Calu3 (cell line): ENCODE data around the gene STIP1. TPM values are rescaled to one million over a fixed set of nuclear protein-coding genes. Genes with fewer than 3 reads are reported as not detected.

Experiments used
- BruUV-seq: library from RNA; stranded (reverse); fragments of 400-500 nt; replicated peaks from 2 replicates; lab custom pipeline; 2021; lab: Mats Ljungman, UMichigan
- CTCF ChIA-PET: fragments of 300-600 bp; sonication (Branson Sonifier 250); formaldehyde crosslinking; loops from one replicate; lab custom pipeline; 2022; ENCODE audit warnings: antibody characterized with exemption; lab: Charles Lee
- DNase-seq: peaks from one replicate; pipeline ENCODE4 v3.0.0; 2022
- H3K27ac Mint-ChIP-seq: one replicate; pipeline ENCODE4 v1.8.0; 2022; ENCODE audit warnings: mixed read lengths; ENCODE audit not compliant: unreplicated experiment
- H3K27me3 Mint-ChIP-seq: one replicate; pipeline ENCODE4 v1.8.0; 2022; ENCODE audit warnings: mixed read lengths; ENCODE audit not compliant: unreplicated experiment
- H3K36me3 Mint-ChIP-seq: one replicate; pipeline ENCODE4 v1.8.0; 2022; ENCODE audit warnings: mild to moderate bottlenecking, moderate library complexity, mixed read lengths; ENCODE audit not compliant: insufficient read depth, unreplicated experiment
- H3K4me1 Mint-ChIP-seq: one replicate; pipeline ENCODE4 v1.8.0; 2022; ENCODE audit warnings: mild to moderate bottlenecking, low read depth, mixed read lengths; ENCODE audit not compliant: unreplicated experiment
- H3K4me3 Mint-ChIP-seq: one replicate; pipeline ENCODE4 v1.8.0; 2022; ENCODE audit warnings: mild to moderate bottlenecking, low read depth, moderate library complexity, mixed read lengths; ENCODE audit not compliant: unreplicated experiment
- H3K9me3 Mint-ChIP-seq: one replicate; pipeline ENCODE4 v1.8.0; 2022; ENCODE audit warnings: low read depth, mixed read lengths; ENCODE audit not compliant: unreplicated experiment
- intact Hi-C: fragments of 100-400 bp; cut with micrococcal nuclease; formaldehyde crosslinking; loops from one replicate; pipeline ENCODE4 v1.10.0; 2022; ENCODE audit not compliant: unreplicated experiment
- total RNA-seq: library from RNA; stranded (reverse); gene quantifications from 2 replicates; pipeline ENCODE4 v1.2.3, GENCODE V29; 2022
- TF ChIP-seq, protein P1 (sequence below): fragments of 200-600 bp; IDR thresholded peaks from one replicate; pipeline ENCODE4 v1.8.0; 2022; ENCODE audit warnings: antibody characterized with exemption; ENCODE audit not compliant: unreplicated experiment

STIP1 gene
- total RNA-seq, 1 experiment from 2014 or later = 391 TPM

DNA sequence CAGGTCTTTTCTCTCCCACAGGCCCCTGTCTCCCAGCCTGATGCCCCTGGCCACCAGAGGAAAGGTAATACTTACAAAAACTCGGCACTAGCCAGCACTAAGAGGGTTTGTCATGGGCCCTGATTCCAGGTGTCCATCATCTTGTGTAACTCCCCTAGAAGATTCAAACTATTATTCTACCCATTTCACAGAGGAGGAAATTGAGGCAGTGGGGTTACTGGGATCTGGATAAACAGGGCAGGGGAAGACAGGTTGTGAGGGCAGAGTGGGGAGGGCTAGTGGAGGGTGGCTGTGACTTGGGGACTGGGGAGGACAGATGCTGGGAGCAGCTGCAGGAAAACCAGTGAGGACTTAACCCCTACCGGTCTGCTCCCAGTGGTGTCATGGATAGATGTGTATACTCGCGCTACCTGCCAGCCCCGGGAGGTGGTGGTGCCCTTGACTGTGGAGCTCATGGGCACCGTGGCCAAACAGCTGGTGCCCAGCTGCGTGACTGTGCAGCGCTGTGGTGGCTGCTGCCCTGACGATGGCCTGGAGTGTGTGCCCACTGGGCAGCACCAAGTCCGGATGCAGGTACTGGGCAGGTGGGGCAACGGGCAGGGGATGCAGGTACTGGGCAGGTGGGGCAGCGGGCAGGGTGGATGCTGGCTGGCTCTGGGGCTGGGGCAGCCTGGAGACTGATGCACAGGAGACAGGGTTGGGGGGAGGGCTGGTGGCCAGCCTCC lies 49.6 kb downstream of the STIP1 start:
- BruUV-seq = no TSS peak
- TF ChIP-seq, protein P1, sequence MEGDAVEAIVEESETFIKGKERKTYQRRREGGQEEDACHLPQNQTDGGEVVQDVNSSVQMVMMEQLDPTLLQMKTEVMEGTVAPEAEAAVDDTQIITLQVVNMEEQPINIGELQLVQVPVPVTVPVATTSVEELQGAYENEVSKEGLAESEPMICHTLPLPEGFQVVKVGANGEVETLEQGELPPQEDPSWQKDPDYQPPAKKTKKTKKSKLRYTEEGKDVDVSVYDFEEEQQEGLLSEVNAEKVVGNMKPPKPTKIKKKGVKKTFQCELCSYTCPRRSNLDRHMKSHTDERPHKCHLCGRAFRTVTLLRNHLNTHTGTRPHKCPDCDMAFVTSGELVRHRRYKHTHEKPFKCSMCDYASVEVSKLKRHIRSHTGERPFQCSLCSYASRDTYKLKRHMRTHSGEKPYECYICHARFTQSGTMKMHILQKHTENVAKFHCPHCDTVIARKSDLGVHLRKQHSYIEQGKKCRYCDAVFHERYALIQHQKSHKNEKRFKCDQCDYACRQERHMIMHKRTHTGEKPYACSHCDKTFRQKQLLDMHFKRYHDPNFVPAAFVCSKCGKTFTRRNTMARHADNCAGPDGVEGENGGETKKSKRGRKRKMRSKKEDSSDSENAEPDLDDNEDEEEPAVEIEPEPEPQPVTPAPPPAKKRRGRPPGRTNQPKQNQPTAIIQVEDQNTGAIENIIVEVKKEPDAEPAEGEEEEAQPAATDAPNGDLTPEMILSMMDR = no peak
- no peak overlapping the region for H3K27ac Mint-ChIP-seq
- H3K36me3 Mint-ChIP-seq = peaks cover 86% of the 10 kb centered on the region
- CTCF ChIA-PET = no interaction called here
- peak overlapping the region; percentile 82 for H3K4me3 Mint-ChIP-seq
- intact Hi-C loops = loop anchor here (2.0 kb wide), 1 partner anchor 51 kb away; no protein-coding TSS in a partner anchor
- H3K4me1 Mint-ChIP-seq = peaks cover 25% of the 10 kb centered on the region
- no peak for DNase-seq
- no peaks in the 10 kb centered on the region for H3K27me3 Mint-ChIP-seq
- no peaks in the 10 kb centered on the region for H3K9me3 Mint-ChIP-seq

DNA sequence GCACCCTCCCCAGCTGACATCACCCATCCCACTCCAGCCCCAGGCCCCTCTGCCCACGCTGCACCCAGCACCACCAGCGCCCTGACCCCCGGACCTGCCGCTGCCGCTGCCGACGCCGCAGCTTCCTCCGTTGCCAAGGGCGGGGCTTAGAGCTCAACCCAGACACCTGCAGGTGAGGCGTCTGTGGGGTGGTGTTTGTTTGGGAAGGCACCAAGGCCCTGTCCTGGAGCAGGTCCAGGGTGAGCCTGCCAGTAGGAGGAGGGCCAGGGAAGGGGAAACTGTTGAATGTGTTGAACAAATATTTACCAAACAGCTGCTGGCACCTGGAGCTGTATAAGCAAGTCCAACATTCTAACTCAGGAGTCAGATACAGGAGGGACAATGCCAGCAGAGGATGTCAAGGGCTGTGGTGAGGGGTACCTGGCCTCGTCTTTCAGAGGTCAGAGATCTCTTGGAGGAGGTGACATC lies 51.5 kb downstream of the STIP1 start:
- TF ChIP-seq, protein P1 = no peak
- peak; percentile 83 for DNase-seq
- peaks cover 25% of the 10 kb centered on the region for H3K4me1 Mint-ChIP-seq
- H3K27ac Mint-ChIP-seq = peak overlapping the region; percentile 88
- intact Hi-C loops = loop anchor here (2.0 kb wide), 1 partner anchor 53 kb away; no protein-coding TSS in a partner anchor
- BruUV-seq = no TSS peak
- CTCF ChIA-PET = interaction anchor here (0.6 to 1.6 kb wide), 6 partner anchors 9 to 118 kb away, joined by 3 to 7 read pairs (median 6); partner anchors contain the start of genes NUDT22, PPP1R14B and TRPT1
- no peaks in the 10 kb centered on the region for H3K27me3 Mint-ChIP-seq
- H3K36me3 Mint-ChIP-seq = peaks cover 89% of the 10 kb centered on the region
- H3K9me3 Mint-ChIP-seq = no peaks in the 10 kb centered on the region
- H3K4me3 Mint-ChIP-seq = peak overlapping the region; percentile 51

DNA sequence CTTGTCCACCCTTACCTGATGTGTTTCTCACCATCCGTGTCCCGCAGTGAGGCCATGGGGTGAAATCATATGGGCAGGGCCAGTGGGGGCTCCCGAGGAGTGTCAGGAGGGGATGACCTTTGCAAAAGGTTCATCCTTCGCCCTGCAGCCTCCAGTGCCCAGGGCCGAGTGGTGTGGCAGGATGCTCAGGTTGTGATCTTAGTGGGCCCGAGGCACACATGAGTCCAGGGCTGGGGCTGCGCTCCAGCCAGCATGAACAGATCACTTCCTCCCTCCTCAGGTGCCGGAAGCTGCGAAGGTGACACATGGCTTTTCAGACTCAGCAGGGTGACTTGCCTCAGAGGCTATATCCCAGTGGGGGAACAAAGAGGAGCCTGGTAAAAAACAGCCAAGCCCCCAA lies 52.1 kb downstream of the STIP1 start:
- CTCF ChIA-PET = interaction anchor here (0.6 to 1.6 kb wide), 5 partner anchors 12 to 117 kb away, joined by 3 to 6 read pairs (median 5); partner anchors contain the start of genes NUDT22 and TRPT1
- peaks cover 30% of the 10 kb centered on the region for H3K4me1 Mint-ChIP-seq
- peak overlapping the region; percentile 51 for H3K4me3 Mint-ChIP-seq
- TF ChIP-seq, protein P1 = no peak
- H3K27ac Mint-ChIP-seq = peak overlapping the region; percentile 88
- H3K27me3 Mint-ChIP-seq = no peaks in the 10 kb centered on the region
- intact Hi-C loops = no loop called here
- no peak for DNase-seq
- H3K36me3 Mint-ChIP-seq = peaks cover 89% of the 10 kb centered on the region
- no TSS peak for BruUV-seq
- no peaks in the 10 kb centered on the region for H3K9me3 Mint-ChIP-seq

DNA sequence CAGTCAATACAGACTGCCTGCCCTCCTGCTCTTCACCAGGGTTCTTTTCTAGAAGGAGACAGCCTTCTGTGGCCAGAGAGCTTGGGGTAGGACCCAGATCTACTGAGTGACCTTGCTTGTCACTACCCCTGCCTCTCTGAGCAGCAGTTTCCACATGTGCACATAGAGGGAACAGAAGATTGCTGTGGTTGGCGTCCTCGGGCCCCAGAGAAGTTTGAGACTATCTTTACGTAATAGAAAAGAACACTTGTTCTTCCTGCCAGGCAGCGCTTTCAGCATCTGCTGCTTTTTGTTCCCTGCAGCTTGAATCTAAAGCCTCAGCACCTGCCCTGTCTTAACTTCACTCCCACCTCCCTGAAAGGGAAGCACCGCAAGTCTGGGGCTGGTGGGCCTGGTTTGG lies 53.0 kb downstream of the STIP1 start:
- no peak for DNase-seq
- CTCF ChIA-PET = no interaction called here
- H3K4me3 Mint-ChIP-seq = no peak overlapping the region
- peaks cover 90% of the 10 kb centered on the region for H3K36me3 Mint-ChIP-seq
- H3K27me3 Mint-ChIP-seq = no peaks in the 10 kb centered on the region
- no peak overlapping the region for H3K27ac Mint-ChIP-seq
- peaks cover 39% of the 10 kb centered on the region for H3K4me1 Mint-ChIP-seq
- intact Hi-C loops = no loop called here
- TF ChIP-seq, protein P1 = no peak
- no peaks in the 10 kb centered on the region for H3K9me3 Mint-ChIP-seq
- BruUV-seq = no TSS peak
